ENCODE data around the gene TTC6. TPM values are rescaled to one million over a fixed set of nuclear protein-coding genes. Genes with fewer than 3 reads are reported as not detected.

Gene TTC6
- polyA plus RNA-seq, 1 experiment, result not detected

GRCh38 chr14:37625597-37626595 is 30.5 kb downstream of the TTC6 start:
- Histone ChIP-seq H3K27me3 (ENCODE audit: control insufficient read depth, insufficient read depth, low read length) (0 out of 2 replicates have a peak, but pooled peaks cover 2% of the 10 kb centered on the region), H3K36me3 (ENCODE audit: control insufficient read depth, insufficient read depth, low read length) (no peaks in the 10 kb centered on the region), H3K4me3 (ENCODE audit: low read depth, low read length) (no peak overlapping the region)
- TF ChIP-seq, protein P1, sequence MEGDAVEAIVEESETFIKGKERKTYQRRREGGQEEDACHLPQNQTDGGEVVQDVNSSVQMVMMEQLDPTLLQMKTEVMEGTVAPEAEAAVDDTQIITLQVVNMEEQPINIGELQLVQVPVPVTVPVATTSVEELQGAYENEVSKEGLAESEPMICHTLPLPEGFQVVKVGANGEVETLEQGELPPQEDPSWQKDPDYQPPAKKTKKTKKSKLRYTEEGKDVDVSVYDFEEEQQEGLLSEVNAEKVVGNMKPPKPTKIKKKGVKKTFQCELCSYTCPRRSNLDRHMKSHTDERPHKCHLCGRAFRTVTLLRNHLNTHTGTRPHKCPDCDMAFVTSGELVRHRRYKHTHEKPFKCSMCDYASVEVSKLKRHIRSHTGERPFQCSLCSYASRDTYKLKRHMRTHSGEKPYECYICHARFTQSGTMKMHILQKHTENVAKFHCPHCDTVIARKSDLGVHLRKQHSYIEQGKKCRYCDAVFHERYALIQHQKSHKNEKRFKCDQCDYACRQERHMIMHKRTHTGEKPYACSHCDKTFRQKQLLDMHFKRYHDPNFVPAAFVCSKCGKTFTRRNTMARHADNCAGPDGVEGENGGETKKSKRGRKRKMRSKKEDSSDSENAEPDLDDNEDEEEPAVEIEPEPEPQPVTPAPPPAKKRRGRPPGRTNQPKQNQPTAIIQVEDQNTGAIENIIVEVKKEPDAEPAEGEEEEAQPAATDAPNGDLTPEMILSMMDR (IDR thresholded peaks at IDR 0.05; ENCODE audit: insufficient read depth, low read depth, low read length), result no peak
- ChIA-PET CTCF (interaction anchor here (0.6 kb wide), 1 partner anchor 1684 kb away, joined by 3 read pairs; no protein-coding TSS in a partner anchor), POLR2A (interaction anchor here (0.7 kb wide), 1 partner anchor 86 kb away, joined by 10 read pairs; no protein-coding TSS in a partner anchor)
- DNase-seq (ENCODE audit: low read depth), result no peak

- Histone ChIP-seq H3K27me3 (ENCODE audit: control insufficient read depth, insufficient read depth, low read length) (no peaks in the 10 kb centered on the region; the same call in 1 of the 2 replicates), H3K4me3 (ENCODE audit: low read depth, low read length) (no peak overlapping the region), H3K36me3 (ENCODE audit: control insufficient read depth, insufficient read depth, low read length) (no peaks in the 10 kb centered on the region)
- TF ChIP-seq, protein P1 (IDR thresholded peaks at IDR 0.05; ENCODE audit: insufficient read depth, low read depth, low read length), result no peak
- CTCF ChIA-PET, result no interaction called here
- no peak for DNase-seq (ENCODE audit: low read depth)
- POLR2A ChIA-PET, result no interaction called here
These were observed 41.9 kb downstream of the TTC6 start for GRCh38 chr14:37637341-37637740.

DNA sequence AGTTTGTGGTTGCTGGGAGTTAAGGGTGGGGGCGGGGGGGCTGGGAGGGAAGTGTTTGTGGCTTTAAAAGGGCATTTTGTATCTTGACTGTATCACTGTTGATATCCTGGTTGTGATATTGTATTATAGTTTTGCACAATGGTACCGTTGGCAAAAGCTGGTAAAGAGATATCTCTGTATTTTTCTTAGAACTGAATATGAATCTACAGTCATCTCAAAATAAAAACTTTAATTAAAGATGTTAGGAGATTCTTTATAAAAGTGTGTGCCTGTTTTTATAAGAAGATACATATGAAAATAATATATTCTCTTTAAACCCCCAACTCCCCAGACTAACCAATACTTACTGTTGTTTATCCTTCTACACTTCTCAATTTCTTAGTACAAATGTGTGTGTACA is 43.2 kb downstream of the TTC6 start:
- Histone ChIP-seq H3K36me3 (ENCODE audit: control insufficient read depth, insufficient read depth, low read length) (no peaks in the 10 kb centered on the region), H3K27me3 (ENCODE audit: control insufficient read depth, insufficient read depth, low read length) (no peaks in the 10 kb centered on the region), H3K4me3 (ENCODE audit: low read depth, low read length) (no peak overlapping the region)
- no peak for DNase-seq (ENCODE audit: low read depth)
- ChIA-PET CTCF (no interaction called here), POLR2A (no interaction called here)
- TF ChIP-seq, protein P1 (IDR thresholded peaks at IDR 0.05; ENCODE audit: insufficient read depth, low read depth, low read length), result no peak

DNA sequence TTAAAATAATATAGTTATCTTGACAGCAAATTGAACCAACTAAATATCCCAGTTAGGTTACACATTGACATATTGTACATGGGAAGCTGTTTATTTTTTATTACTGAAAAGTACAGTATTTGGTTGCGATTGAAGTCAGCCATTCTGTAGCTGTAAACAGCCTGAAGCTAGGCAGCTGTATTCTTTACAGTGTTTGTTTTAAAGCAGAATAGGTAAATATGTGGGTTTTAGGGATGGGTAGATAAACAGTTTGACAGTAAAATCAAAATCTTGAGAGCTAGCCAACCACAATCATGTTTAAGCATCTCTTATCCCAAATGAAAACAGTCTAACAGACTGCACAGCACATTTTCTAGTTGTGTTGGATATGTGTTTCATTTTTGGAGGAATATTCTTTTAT is 45.7 kb downstream of the TTC6 start:
- TF ChIP-seq, protein P1 (IDR thresholded peaks at IDR 0.05; ENCODE audit: insufficient read depth, low read depth, low read length), result no peak
- ChIA-PET POLR2A (no interaction called here), CTCF (interaction anchor here (0.7 kb wide), 1 partner anchor 100 kb away, joined by 3 read pairs; no protein-coding TSS in a partner anchor)
- no peak for DNase-seq (ENCODE audit: low read depth)
- H3K27me3 ChIP-seq (ENCODE audit: control insufficient read depth, insufficient read depth, low read length), result no peaks in the 10 kb centered on the region
- H3K4me3 ChIP-seq (ENCODE audit: low read depth, low read length), result no peak overlapping the region
- H3K36me3 ChIP-seq (ENCODE audit: control insufficient read depth, insufficient read depth, low read length), result no peaks in the 10 kb centered on the region

DNA sequence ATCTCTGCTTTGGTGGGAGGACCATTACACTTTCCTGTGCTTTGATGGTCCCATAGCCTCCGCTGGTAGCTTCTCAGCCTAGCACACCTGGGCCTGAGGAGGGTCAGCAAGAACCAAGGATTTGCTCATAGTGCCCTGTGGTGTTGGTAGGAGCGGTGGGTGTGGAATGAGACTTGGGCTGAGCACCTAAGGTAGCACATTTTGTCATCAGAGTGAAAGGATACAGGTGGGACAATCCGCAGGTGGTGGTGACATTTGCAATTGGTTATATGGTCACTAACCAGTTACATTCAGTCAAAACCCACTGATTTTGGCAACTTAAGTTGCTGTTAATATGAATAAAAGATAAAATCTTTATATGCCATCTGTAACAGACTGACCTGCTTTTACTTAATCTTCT is 46.7 kb downstream of the TTC6 start:
- ChIA-PET CTCF (no interaction called here), POLR2A (no interaction called here)
- no peak for DNase-seq (ENCODE audit: low read depth)
- H3K27me3 ChIP-seq (ENCODE audit: control insufficient read depth, insufficient read depth, low read length), result no peaks in the 10 kb centered on the region
- TF ChIP-seq, protein P1 (IDR thresholded peaks at IDR 0.05; ENCODE audit: insufficient read depth, low read depth, low read length), result no peak
- H3K4me3 ChIP-seq (ENCODE audit: low read depth, low read length), result no peak overlapping the region
- H3K36me3 ChIP-seq (ENCODE audit: control insufficient read depth, insufficient read depth, low read length), result no peaks in the 10 kb centered on the region
